ENCODE results near the gene LTB4R2. TPM values are rescaled to one million over a fixed set of nuclear protein-coding genes. Genes with fewer than 3 reads are reported as not detected.
A peak's percentile ranks its signal among the peaks of the same experiment; 100 is the strongest.

The LTB4R2 gene
- total RNA-seq, 1 experiment from 2014 or later = 12.9 TPM

GRCh38 chr14:24296341-24297157, 13.4 kb upstream of the LTB4R2 start:
- TF ChIP-seq CTCF (IDR thresholded peaks at IDR 0.05) (peak; percentile 49; the same call in 1 of the 2 replicates), CREM (CRISPR knock-in tag; IDR thresholded peaks at IDR 0.05) (no peak), SMAD4 (CRISPR knock-in tag; IDR thresholded peaks at IDR 0.05) (no peak), ATF3 (CRISPR knock-in tag; conservative IDR thresholded peaks at IDR 0.05) (no peak)
- peak; percentile 54 for DNase-seq (ENCODE audit: low spot score)
- Mint-ChIP-seq H3K36me3 (peaks cover 2% of the 10 kb centered on the region), H3K4me1 (peaks cover 19% of the 10 kb centered on the region), H3K27me3 (ENCODE audit: low read depth) (0 out of 2 replicates have a peak, but pooled peaks cover 3% of the 10 kb centered on the region), H3K27ac (no peak overlapping the region; the same call in 1 of the 2 replicates), H3K4me3 (no peak overlapping the region), H3K9me3 (no peaks in the 10 kb centered on the region)
- peak; percentile 56 for ATAC-seq
- ChIA-PET CTCF (interaction anchor here (0.8 to 8.2 kb wide), 20 partner anchors 8 to 245 kb away, joined by 3 to 165 read pairs (median 13); partner anchors contain the start of genes CARMIL3, CIDEB, LTB4R and LTB4R2), POLR2A (interaction anchor here (0.6 to 3.6 kb wide), 4 partner anchors 25 to 101 kb away, joined by 3 to 13 read pairs (median 3); partner anchors contain the start of genes CHMP4A, RABGGTA, TINF2 and TM9SF1)

GRCh38 chr14:24297190-24297964, 12.6 kb upstream of the LTB4R2 start:
- Mint-ChIP-seq H3K4me1 (peaks cover 19% of the 10 kb centered on the region), H3K4me3 (no peak overlapping the region; the same call in 1 of the 2 replicates), H3K9me3 (no peaks in the 10 kb centered on the region), H3K27me3 (ENCODE audit: low read depth) (0 out of 2 replicates have a peak, but pooled peaks cover 3% of the 10 kb centered on the region), H3K36me3 (peaks cover 11% of the 10 kb centered on the region), H3K27ac (peak overlapping the region; percentile 83)
- POLR2A ChIA-PET = interaction anchor here (0.6 to 3.6 kb wide), 5 partner anchors 10 to 134 kb away, joined by 3 to 13 read pairs (median 3); partner anchors contain the start of genes CHMP4A, CIDEB, RABGGTA and TINF2
- DNase-seq (ENCODE audit: low spot score) (no peak), ATAC-seq (0 out of 2 replicates have a peak, but pooled peaks have one; percentile 13)
- CTCF ChIA-PET = interaction anchor here (0.6 to 8.2 kb wide), 30 partner anchors 9 to 246 kb away, joined by 3 to 165 read pairs (median 7); partner anchors contain the start of genes ADCY4, CARMIL3, CIDEB and EMC9
- no peak for TF ChIP-seq HMGA2 (CRISPR knock-in tag; IDR thresholded peaks at IDR 0.05)
- no peak for TF ChIP-seq PREB (CRISPR knock-in tag; IDR thresholded peaks at IDR 0.05; ENCODE audit: borderline replicate concordance)
- no peak for TF ChIP-seq ETV6 (CRISPR knock-in tag; IDR thresholded peaks at IDR 0.05)
- no peak for TF ChIP-seq IRF1 (CRISPR knock-in tag; IDR thresholded peaks at IDR 0.05)
- no peak for TF ChIP-seq ZBTB43 (CRISPR knock-in tag; IDR thresholded peaks at IDR 0.05)
- TF ChIP-seq ZNF532 (CRISPR knock-in tag; IDR thresholded peaks at IDR 0.05; ENCODE audit: borderline replicate concordance) = no peak
- no peak for TF ChIP-seq MXD4 (CRISPR knock-in tag; IDR thresholded peaks at IDR 0.05; ENCODE audit: borderline replicate concordance)
- no peak for TF ChIP-seq E2F5 (CRISPR knock-in tag; IDR thresholded peaks at IDR 0.05)
- no peak for TF ChIP-seq FOXP4 (CRISPR knock-in tag; IDR thresholded peaks at IDR 0.05)
- TF ChIP-seq ZMAT4 (CRISPR knock-in tag; IDR thresholded peaks at IDR 0.05) = no peak
- TF ChIP-seq RELA (CRISPR knock-in tag; IDR thresholded peaks at IDR 0.05; ENCODE audit: borderline replicate concordance) = no peak
- no peak for TF ChIP-seq FOXP1 (CRISPR knock-in tag; IDR thresholded peaks at IDR 0.05; ENCODE audit: borderline replicate concordance)
- TF ChIP-seq NR3C1 (CRISPR knock-in tag; conservative IDR thresholded peaks at IDR 0.05; ENCODE audit: low read depth) = no peak

All from WTC11 (cell line).